HG03520 (cell line): Measurements from ENCODE around the gene SCN1B.

Experiments used
- ATAC-seq: cut with Tn5 transposase; IDR thresholded peaks from one replicate; pipeline ENCODE4 v1.9.1; 2021; ENCODE audit warnings: mild to moderate bottlenecking, moderate library complexity; ENCODE audit not compliant: unreplicated experiment

SCN1B gene

GRCh38 chr19:35070471-35070870 is 40.2 kb downstream of the SCN1B start:
- ATAC-seq: no peak

DNA sequence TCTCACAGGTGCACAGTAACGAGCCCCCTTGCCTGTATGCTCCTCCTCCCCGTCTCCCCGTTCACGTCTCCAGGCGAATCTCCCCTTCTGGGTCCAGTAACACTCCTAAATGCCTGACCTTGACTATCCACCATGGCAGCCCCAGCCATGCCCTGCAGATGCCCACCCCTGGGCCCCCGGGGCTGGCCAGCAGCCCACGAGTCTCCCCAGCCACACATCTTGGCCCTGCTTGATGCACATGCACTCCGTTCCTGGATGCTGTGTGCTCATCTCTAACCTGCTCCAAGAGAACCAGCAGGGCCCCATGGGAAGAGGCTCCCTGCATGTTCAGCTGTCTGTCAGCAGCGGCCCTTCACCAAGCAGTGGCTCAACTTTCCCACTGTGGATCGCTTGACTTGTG is 43.2 kb downstream of the SCN1B start:
- ATAC-seq: no peak

- no peak for ATAC-seq
Observed at GRCh38 chr19:35073941-35074340, 43.7 kb downstream of the SCN1B start.

DNA sequence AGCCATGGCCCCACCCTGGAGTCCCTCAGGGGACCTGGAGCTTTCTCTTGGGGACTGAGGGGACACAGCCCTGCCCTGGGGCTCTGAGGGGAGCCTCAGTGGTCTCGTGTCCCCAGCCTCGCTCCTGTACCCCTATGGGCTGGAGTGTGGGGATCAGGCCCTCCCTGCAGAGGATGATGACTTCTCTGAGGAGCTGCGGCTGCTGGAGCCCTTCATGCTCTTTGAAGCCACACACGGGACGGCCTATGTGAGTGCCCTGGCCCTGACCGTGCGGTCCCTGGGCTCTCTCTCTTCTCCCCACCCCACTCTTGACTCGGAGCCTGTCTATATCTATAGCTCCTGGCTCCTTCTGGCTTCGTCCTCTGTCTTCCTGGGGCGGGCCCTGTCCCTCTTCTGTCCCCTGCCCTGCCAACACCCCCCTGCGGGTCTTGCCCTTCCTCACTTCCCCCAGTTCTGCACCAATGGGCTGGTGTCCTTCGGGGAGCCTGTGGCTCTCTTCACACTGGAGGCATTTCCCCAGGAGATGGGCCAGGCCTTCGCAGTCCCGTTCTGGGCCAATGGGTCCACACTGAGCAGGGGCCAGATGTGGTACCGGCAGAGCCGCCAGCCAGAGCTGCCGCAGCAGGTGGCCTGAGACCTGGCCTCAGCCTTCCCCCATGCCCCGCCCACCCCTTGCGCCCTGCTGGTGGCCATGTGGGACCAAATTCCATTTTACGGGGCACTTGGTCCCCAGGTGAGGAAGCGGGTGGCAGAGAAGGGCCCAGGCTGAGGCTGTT is 44.3 kb downstream of the SCN1B start:
- no peak for ATAC-seq

DNA sequence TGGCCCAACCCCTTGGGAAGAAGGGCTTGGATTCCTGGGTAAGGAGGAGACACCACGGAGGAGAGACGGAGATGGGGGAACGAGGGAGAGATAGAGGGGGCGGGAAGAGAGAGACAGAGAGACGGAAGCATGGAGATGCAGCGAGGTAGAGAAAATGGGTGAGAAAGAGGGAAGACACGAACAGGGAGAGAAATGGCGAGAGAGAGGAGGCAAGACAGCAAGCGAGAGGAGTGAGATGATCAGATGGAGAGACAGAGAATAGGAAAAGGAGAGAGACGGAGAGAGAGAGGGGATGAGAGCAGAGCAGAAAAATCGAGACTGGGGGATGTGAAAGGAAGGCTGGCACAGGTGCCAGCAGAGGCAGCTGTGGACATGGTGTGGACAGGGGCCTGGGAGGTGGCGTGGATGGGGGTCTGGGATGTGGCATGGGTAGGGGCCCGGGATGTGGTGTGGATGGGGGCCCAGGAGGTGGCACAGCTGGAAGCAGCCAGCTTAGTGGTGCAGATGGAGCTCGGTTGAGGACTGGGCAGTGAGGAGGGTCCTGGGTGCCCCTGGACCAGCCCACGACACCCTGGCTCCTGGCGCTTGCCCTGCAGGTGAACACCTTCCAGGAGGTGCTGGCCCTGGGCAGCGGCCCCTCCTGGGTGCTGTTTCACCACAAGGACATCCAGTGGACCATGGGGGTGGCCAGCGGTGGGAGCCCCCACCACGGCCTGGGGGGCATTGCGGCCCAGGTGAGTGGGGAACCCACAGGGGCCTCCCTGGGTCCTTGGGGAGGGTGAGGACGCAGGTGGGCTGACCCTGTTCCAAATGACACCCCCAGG is 45.1 kb downstream of the SCN1B start:
- ATAC-seq: no peak

DNA sequence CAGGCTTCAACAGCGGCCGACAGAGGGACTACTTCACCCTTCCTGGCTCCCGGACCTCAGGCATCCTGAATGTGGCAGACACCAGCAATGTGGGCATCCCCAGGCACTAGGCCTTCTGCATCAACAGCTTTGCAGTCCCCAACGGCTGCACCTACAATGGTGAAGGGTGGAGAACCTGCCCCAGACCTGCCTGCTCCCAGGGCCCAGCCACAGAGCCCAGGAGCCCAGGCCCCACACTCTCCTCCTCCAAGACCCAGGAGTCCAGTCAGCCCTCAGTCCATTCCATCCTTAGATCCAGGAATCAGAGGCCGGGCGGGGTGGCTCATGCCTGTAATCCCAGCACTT is 45.7 kb downstream of the SCN1B start:
- no peak for ATAC-seq

DNA sequence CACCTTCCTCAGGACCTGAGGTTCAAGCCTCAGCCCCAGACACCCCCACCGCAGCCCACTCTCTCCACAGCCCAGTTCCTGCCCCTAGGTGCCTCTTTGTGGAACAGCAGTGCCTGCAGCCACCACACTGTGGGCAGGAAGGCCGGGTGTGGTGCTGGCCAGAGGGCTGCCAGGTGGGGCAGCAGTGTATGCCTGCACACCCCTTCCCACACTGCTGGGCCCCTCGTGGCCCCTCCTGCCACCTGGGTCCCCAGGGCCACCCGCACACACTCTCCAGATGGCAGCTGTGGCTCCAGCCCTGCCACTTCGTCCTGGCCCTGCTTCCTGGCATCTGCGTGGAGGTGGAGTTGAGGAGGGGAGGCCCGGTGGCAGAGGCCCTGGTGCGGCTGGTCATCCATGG is 46.4 kb downstream of the SCN1B start:
- no peak for ATAC-seq

GRCh38 chr19:35077411-35078223 is 47.3 kb downstream of the SCN1B start:
- no peak for ATAC-seq

- ATAC-seq: no peak
Observed at GRCh38 chr19:35079826-35080225, 49.6 kb downstream of the SCN1B start.

- no peak for ATAC-seq
Observed at GRCh38 chr19:35080613-35081170, 50.4 kb downstream of the SCN1B start.

GRCh38 chr19:35081201-35081600 is 50.9 kb downstream of the SCN1B start:
- no peak for ATAC-seq

- no peak for ATAC-seq
Observed at GRCh38 chr19:35083691-35084508, 53.6 kb downstream of the SCN1B start.

DNA sequence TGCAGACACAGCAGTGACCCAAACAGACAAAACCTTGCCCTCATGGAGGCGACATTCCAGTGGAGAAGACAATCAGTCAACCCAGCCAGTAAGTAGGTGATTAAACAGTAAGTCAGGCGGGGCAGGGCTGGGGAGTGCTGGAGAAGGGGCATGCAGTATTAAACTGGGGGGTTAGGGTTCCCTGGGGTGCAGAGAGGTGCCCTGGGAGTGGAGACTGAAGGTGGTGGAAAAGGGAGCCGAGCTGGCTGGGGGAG is 54.2 kb downstream of the SCN1B start:
- ATAC-seq: no peak

GRCh38 chr19:35085947-35086346 is 55.7 kb downstream of the SCN1B start:
- no peak for ATAC-seq

- no peak for ATAC-seq
Observed at GRCh38 chr19:35086455-35086854, 56.2 kb downstream of the SCN1B start.

DNA sequence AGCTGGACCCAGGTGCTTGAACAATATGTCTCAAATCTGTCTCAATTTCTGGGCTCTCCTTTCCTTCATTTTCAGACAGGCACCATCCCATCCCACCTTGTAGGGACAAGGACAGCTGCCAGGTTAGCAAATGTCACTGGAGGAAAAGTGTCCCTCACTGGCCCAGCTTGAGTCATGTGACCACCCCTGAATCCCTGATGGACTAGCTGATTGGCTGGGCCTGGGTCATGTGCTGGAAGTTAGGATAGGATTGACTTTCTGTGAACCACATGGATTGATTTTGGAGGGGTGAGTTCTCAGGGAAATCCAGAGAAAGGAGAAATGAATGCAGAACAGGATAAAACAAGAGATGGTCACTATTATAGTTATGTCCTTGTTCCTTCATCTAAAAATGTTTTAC is 57.1 kb downstream of the SCN1B start:
- no peak for ATAC-seq

GRCh38 chr19:35088131-35088913 is 58.1 kb downstream of the SCN1B start:
- ATAC-seq: no peak

- no peak for ATAC-seq
Observed at GRCh38 chr19:35089554-35089953, 59.3 kb downstream of the SCN1B start.
